Bone marrow (tissue), 2 donors: ENCODE measurements around the gene CARMIL1.
A peak's percentile ranks its signal among the peaks of the same experiment; 100 is the strongest.

Experiments
- DNase-seq, 2 donors: peaks; one replicate each; lab custom pipeline; 2025; lab: John Stamatoyannopoulos, UW

Gene CARMIL1

GRCh38 chr6:25477006-25477590, 197.9 kb downstream of the CARMIL1 start:
- DNase-seq: no peak

- no peak for DNase-seq
These were observed 199.8 kb downstream of the CARMIL1 start for GRCh38 chr6:25478973-25479372.

- no peak for DNase-seq
These were observed 202.1 kb downstream of the CARMIL1 start for GRCh38 chr6:25481267-25481666.

GRCh38 chr6:25482996-25483395, 203.8 kb downstream of the CARMIL1 start:
- no peak for DNase-seq

- no peak for DNase-seq
These were observed 204.8 kb downstream of the CARMIL1 start for GRCh38 chr6:25483943-25484342.

GRCh38 chr6:25484900-25485299, 205.7 kb downstream of the CARMIL1 start:
- DNase-seq: no peak

- no peak for DNase-seq
These were observed 206.8 kb downstream of the CARMIL1 start for GRCh38 chr6:25485821-25486534.

GRCh38 chr6:25486550-25486949, 207.4 kb downstream of the CARMIL1 start:
- DNase-seq: no peak

- DNase-seq: no peak
These were observed 207.8 kb downstream of the CARMIL1 start for GRCh38 chr6:25487012-25487411.

- no peak for DNase-seq
These were observed 209.0 kb downstream of the CARMIL1 start for GRCh38 chr6:25488156-25488555.

GRCh38 chr6:25489399-25489798, 210.2 kb downstream of the CARMIL1 start:
- DNase-seq: no peak

GRCh38 chr6:25490018-25490801, 211.0 kb downstream of the CARMIL1 start:
- peak; percentile 4 to 38 for DNase-seq

- no peak for DNase-seq
These were observed 213.8 kb downstream of the CARMIL1 start for GRCh38 chr6:25492951-25493350.

GRCh38 chr6:25494469-25494868, 215.3 kb downstream of the CARMIL1 start:
- no peak for DNase-seq

- no peak for DNase-seq
These were observed 218.3 kb downstream of the CARMIL1 start for GRCh38 chr6:25497383-25498040.

- DNase-seq: no peak
These were observed 219.3 kb downstream of the CARMIL1 start for GRCh38 chr6:25498505-25498904.

- no peak for DNase-seq
These were observed 220.6 kb downstream of the CARMIL1 start for GRCh38 chr6:25499615-25500235.

- DNase-seq: no peak
These were observed 224.5 kb downstream of the CARMIL1 start for GRCh38 chr6:25503686-25504085.

- no peak for DNase-seq
These were observed 225.5 kb downstream of the CARMIL1 start for GRCh38 chr6:25504661-25505060.

- no peak for DNase-seq
These were observed 226.8 kb downstream of the CARMIL1 start for GRCh38 chr6:25506020-25506419.

GRCh38 chr6:25508051-25508450, 228.9 kb downstream of the CARMIL1 start:
- DNase-seq: no peak

GRCh38 chr6:25511376-25511775, 232.2 kb downstream of the CARMIL1 start:
- DNase-seq: no peak
